GM19238 (cell line): ENCODE measurements around the gene GLMP.
"Not testable (repeated sequence)": the region's sequence is repeated elsewhere in the genome, so short reads cannot be mapped to it uniquely, and the experiment has no call there.

Experiments
- DNase-seq: peaks from one replicate; pipeline ENCODE4 v3.0.0; 2011; ENCODE audit warnings: low spot score; ENCODE audit not compliant: insufficient read length

GLMP gene, protein sequence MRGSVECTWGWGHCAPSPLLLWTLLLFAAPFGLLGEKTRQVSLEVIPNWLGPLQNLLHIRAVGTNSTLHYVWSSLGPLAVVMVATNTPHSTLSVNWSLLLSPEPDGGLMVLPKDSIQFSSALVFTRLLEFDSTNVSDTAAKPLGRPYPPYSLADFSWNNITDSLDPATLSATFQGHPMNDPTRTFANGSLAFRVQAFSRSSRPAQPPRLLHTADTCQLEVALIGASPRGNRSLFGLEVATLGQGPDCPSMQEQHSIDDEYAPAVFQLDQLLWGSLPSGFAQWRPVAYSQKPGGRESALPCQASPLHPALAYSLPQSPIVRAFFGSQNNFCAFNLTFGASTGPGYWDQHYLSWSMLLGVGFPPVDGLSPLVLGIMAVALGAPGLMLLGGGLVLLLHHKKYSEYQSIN

DNA sequence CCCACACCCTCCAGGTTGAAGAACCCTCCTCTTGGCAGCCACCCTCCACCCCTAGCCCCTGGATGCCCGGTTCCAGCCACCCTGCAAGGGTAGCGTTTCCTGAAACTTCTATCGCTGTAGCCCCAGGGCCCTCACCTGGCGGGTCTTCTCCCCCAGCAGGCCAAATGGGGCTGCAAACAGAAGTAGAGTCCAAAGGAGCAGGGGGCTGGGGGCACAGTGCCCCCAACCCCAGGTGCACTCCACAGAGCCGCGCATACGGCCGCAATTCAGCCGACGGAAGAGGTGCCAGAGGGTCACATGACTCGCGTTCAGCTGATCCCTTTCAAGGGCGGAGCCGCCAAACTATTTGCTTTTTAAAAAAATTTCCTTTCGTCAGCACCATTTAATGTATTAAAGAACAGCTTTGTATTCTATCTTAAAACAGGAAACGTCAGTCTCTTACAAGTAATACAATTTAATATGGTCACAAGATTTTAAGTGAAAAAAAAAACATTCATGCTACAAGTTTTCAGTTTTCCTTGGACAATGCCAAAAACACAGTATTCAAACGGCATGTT, at the start of gene GLMP:
Gene GLMP (minus strand): TSS at position 289 of the 557 bp plus-strand sequence. CDS start 34 bp downstream, at position 255.
- DNase-seq = peak; percentile 67

DNA sequence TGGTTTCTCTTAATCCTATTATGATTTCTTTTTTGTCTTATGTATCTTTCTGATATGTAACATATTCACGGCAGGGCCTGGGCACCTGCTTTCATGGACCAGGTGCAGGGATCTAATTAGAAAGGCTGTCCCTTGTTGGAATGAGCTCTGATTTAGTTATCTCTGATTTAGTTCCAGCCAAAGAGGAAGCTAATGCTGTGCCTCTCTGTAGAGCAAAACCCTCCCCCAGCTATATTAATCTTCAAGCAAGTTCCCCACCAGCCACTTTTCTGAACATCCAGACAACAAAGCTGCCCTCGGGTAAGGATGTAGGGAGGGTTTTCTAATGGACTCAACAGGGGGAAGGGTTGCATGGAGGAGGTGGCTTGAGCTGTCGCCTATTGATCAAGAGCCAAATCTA, 48.9 kb upstream of the GLMP start:
- no peak for DNase-seq

DNA sequence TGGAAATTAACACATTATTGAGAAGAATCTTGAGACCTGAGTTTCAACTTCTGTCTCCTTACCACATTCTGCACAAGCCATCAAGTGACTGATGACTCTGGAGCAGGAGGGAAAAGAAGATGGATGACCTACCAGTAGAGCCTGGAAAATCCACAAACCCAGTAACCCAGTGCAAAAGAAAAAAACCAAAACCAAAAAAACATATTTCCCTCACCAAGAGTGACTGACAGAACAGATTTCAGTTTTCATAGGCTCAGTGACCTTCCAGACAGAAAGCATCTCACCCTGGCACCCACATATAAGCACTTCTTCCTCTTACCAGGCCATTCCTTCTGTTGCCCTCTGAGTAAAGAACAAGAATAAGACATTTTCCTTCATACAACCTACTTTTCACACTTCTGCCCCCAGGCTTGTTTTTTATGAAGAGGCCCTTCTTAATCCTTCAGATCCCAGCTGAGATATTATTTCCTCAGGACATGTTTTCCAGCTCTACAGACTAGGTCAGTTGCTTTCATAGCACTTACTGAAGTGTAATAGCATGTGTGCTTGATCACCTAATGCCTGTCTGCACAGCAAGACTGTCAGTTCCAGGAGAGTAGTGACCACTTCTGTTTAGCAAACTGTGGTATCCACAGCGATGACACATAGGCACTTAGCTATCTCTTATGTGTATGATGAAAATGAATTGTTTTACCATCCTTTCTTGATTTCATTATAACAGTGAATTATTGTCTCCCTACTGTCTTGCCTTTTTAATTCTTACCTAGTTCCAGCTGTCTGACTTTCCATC, 46.9 kb upstream of the GLMP start:
- no peak for DNase-seq

DNA sequence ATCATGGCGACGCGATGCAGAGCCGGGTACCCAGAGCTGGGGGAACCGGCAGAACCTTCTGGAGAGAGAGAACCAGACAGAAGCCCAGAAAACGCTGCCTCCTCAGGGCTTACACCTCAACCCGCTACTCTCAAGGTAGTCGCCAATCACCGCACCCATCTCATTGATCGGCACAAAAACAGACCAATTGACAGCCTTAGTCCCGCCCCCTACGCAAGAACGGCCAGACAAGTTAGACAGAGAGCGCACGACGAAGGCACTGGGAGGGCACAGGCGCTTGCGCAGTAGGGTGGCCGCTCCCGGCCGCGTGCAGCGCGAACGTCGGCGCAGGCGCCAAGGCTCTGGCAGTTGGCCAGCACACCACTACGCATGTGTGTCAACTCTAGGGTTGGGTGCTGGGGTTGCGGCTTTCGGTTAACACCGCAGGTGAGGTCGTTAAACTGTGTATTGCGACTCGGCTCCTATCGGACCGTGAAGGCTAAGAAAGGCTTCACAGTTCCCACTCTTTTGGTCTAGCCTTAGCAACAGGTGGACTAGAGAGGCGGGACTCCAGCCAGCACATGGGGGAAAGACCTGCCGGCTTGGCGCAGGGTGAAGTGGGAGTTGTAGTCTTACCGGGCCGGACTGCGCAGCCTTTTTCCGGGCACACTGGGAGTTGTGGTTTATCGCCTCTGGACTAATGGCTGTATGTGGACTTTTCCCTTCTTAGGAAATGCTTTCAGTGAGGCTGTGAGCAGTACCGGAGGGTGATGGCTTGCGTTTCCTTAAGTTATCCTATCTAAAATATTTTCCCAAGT, 42.9 kb upstream of the GLMP start, which contains the start of the genes CCT3 and TSACC:
Gene CCT3 (minus strand): TSS at position 113 of the 797 bp plus-strand sequence. CDS start 108 bp downstream, at position 5.
Gene TSACC (plus strand): TSS at position 347 of the 797 bp plus-strand sequence. CDS start 1,232 bp downstream, outside the sequence.
- peak; percentile 94 for DNase-seq

DNA sequence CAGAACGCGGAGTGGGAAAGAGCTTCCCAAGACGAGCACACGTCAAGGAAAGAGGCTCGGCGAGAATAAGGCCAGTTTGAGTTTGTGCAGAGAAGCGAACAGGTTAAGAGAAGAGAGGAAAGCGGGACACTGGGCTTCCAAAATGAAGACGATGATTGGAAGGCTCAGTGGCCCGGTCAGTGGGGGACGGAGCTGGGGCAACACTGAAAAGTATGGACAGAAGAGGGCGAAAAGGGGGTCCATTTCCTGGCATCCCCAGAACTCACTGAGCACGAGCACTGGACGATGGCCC, 42.4 kb upstream of the GLMP start:
- DNase-seq = no peak

DNA sequence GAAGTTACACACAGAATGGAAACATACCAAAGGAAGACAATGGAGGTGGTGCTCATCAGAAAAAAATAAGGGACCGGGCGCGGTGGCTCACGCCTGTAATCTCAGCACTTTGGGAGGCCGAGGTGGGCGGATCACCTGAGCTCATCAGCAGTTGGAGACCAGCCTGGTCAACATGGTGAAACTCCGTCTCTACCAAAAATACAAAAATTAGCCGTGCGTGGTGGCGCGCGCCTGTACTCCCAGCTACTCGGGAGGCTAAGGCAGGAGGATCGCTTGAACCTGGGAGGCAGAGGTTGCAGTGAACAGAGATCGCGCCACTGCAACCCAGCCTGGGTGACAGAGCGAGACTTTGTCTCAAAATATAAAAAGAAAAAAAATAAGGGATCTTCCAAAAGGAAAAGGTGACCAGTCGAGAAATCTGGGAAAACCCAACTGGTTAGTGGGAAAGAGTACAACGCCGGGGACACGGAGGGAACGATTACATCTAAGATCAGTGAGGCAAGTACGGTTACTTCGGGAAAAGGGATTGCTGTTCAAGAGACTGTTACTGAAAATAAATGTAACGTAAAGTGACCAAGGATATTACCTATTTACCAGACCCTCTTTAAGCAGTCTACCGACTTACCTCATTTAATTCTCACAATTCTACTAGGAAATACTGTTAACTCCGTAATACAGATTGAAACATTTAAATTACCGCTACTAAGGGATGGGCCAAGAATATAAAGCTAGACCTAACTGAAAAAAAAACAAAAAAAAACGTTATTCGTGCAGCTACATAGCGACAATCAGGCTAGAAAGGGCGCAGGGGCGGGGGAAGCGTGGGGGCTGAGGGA, 41.8 kb upstream of the GLMP start:
- DNase-seq = no peak

DNA sequence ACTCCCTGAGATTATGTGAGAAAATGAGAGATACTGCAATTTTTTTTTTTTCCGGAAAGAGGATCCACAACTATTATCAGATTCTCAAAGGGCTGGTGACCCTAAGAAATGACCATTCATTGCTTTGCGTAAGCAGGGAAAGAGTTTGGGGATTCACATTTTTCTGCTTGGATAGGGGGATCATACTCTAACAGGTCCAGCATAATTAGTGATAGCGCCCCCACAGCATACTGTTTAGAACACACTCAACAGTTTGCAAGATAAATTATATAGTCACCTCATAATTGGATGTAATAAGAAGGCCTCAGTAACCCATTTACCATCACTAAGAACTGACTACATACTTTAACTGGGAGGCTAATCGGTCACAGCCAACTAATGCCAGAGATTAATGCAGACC, 40.8 kb upstream of the GLMP start:
- DNase-seq = no peak

DNA sequence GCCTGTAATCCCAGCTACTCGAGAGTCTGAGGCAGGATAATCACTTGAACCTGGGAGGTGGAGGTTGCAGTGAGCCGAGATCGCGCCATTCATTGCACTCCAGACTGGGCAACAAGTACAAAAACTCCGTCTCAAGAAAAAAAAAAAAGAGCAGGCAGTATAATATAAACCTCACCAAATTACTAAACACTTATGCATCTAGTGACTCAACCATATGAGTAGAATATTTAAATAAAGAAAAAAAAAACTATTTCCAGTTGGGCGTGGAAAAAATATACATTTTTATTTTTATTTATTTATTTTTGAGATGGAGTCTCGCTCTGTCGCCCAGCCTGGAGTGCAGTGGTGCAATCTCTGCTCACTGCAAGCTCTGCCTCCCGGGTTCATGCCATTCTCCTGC, 27.7 kb upstream of the GLMP start:
- not testable (repeated sequence) for DNase-seq

DNA sequence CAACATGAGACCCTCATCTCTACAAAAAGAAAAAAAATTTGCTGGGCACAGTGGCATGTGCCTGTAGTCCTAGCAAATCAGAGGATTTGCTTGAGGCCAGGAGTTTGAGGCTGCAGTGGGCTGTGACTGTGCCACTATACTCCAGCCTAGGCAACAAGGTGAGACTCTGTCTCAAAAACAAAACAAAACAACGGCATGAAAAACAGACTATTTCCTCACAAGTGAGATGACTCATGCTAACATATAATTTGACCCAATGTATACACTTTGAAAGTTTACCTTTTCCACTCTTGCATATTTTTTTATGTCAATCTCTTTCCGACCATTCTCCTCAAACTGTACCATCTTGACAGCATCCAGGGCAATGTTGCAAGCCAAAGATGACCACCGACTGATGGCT, 25.1 kb upstream of the GLMP start:
- no peak for DNase-seq

DNA sequence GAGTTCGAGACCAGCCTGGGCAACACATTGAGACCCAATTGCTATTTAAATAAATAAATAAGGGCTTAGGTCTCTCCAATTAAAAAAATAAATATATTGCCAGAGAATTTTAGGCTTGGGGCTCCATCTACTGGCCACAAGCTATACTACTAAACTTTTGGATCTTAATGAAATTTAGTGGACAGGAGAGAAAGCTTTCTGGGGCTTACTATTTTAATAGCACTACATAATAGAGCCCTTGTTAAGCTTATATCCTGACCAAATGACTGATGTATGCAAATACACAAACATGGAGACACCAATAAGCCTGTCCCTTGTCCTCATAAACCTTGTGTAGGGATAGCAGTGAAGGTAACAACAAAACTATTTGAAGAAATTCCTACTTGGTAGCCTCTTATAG, 24.2 kb upstream of the GLMP start:
- DNase-seq = no peak

- DNase-seq = no peak
Measured at GRCh38 chr1:156316909-156317308, 21.4 kb upstream of the GLMP start.

DNA sequence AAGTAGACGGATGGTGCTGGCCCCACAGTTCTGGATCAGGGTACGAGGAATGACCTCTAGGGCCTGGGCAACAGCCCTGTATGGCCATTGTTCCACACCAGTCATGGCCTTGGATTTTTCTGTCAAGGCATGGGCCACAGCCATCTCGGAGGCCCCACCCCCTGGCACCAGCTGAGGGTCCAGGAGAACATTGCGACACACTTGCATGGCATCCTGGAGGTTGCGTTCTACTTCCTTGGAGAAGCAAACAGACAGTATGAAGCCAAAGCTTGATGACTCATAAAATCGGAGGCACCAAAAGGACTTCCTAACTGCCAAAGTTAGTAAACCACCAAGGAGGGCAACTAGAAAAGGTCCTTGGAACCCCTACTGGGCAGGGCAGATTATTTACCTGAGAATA, 15.5 kb upstream of the GLMP start:
- DNase-seq = no peak

DNA sequence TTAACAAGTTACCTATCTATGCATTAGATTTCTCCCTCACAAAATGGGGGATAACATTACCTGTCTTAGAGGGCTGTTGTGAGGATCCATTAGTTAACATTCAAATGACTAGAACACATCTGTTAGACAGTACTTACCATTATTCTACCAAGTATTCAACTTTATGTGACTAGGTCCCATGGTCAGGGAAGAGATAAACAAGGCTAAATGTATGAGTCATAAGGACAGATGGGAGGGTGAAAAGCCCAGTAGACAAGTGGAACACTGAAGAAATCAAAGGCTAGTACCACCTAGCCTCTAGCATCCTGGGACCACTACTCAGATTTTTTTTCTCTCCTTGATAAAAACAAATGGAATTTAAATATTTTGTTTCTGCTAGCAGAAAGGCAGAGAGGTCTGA, 12.6 kb upstream of the GLMP start:
- DNase-seq = no peak

GRCh38 chr1:156305215-156305614, 9.7 kb upstream of the GLMP start:
- no peak for DNase-seq

- DNase-seq = no peak
Measured at GRCh38 chr1:156303241-156303640, 7.8 kb upstream of the GLMP start.

- no peak for DNase-seq
Measured at GRCh38 chr1:156298852-156299357, 3.4 kb upstream of the GLMP start, which contains the start of gene VHLL. TSS of gene VHLL (minus strand) at chr1:156299307. CDS start at chr1:156299189, 118 bp downstream.

DNA sequence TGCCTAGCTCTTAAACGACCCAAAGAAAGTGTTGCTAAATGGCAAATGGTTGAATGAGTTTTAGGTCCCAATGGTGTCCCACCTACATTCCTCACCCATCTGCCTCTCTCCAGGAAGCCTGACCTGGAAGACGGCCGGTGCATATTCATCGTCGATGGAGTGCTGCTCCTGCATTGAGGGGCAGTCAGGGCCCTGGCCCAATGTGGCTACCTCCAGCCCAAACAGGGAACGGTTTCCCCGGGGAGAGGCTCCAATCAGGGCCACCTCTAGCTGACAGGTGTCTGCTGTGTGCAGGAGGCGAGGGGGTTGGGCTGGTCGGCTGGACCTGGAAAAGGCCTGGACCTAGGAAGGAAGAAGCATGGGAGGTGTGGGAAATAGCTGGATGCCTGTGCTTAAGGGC, 1.6 kb downstream of the GLMP start:
- no peak for DNase-seq

DNA sequence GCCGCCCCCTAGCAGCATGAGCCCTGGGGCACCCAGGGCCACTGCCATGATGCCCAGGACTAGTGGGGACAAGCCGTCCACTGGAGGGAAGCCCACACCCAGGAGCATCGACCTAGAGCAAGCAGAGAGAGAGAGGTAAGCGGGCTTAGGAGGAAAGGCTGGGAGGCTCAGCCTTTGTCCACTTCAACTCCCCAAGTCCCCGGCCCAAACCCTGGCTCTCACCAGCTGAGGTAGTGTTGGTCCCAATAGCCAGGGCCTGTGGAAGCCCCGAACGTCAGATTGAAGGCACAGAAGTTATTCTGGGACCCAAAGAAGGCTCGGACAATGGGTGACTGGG, 2.4 kb downstream of the GLMP start:
- no peak for DNase-seq

DNA sequence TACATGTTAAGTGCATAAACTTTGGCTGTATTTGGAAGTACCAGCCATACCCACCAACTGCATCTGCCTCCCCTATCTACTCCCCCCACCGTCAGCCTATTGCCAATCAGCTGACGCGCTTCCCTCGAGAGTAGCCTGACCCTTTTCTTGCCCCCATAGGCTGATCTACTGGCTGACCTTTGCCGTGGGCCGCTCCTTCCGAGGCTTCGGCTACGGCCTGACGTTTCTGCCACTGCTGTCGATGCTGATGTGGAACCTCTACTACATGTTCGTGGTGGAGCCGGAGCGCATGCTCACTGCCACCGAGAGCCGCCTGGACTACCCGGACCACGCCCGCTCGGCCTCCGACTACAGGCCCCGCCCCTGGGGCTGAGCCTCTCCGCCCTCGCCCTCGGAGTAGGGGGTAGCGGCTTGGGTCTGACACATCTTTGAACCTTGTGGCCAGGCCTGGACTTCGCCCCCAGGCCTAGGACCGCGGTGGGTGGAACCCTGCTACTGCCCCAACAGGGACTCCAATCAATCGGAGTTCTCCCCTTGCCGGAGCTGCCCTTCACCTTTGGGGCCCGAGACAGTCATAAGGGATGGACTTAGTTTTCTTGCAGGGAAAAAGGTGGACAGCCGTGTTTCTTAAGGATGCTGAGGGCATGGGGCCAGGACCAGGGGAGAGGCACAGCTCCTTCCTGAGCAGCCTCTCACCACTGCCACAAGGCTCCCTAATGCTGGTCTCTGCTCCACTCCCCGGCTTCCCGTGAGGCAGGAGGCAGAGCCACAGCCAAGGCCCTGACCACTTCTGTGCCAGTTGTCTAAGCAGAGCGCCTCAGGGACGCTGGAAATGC, 4.0 kb downstream of the GLMP start:
- DNase-seq = peak; percentile 36
